ENCODE measurements around the gene MYH4.

Gene MYH4

DNA sequence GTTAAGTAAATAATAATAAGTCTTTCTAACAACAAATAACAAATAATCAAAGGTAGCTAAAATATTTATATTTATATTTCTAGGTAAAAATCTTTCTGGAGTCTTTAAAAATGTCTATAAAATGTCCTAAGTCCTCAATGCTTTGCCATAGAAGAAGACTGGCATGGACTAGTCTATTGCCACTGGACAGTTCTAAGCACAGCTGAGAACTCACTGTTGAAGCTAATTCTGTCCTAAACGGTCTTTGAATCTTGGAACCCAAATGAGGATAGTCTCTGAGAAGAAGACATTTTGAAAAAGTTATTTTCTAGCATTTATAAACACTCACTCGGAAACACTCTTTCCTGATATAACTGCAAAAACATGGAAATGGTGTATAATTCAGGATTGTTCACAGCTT, 48.1 kb downstream of the MYH4 start:
- DNase-seq, result no peak

DNA sequence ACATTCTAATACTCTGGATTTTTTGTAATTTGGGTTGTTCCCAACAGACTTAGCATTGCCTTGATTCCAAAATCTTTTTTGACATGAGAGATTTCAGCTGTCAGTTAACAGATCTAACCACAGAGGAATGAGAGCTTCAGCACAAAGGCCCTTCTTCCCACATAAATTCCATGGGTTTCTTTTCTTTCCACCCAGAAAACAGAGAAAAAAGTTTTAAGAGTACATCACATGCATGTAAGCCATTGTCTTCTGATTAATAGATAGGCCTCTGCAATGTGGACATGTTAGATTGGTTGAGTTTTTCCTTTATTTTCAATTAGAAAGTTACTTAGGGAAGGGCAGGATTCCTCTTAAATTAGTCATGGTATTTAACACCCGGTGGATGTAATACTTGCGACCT, 48.5 kb downstream of the MYH4 start:
- no peak for DNase-seq

DNA sequence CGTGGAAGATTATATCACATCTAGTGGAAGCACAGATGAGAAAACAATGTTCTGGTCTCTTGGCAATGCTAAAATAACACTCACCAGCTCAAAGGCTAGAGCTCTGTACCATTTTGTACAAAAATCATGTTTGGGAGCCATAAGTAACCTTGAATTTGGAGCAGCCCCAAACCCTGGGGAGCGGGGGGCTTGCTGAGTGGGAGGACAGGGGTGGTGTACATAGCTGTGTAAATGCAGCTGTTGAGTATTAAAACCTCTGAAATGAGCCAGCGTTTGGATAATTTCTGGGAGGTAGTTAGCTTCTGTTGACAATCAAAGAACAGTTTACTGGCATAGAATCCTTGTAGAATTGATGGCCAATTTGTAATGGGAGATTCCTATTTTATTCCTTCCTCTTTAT, 51.9 kb downstream of the MYH4 start:
- DNase-seq, result no peak

DNA sequence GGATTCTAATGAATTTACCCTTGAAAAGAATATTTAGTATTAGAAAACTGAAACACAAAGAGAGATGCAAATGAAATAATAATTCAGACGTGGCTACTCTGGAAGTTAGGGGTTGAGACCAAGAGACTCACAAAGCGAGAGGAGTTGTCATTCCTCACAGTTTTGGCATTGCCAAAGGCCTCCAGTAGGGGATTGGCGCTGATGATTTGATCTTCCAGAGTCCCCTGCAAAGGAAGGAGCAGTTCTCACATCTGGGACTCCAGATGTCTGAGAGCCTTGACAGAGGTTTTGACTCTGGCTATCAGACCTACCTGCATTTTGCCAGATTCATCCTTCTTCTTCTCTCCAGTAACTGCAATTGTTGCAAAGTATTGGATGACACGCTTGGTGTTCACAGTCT, 54.2 kb downstream of the MYH4 start:
- no peak for DNase-seq

DNA sequence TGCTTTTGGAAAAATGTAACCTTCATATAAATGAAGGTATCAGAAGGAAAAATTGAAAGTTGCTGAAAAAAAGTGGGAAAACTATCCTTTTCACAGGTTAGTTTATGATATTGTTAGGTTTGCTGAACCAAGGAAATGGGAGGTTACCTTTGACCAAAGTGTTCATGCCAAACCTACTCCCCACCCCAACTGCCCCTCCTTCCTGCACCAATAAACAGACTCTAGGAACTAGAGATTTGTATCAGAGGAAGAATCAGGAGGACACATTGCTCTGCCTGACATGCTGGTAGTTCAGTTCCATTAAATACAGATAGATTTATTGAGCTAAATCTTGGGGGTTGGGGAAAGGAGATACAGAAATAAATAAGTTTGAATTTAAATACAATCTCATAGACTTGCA, 65.8 kb downstream of the MYH4 start:
- no peak for DNase-seq

DNA sequence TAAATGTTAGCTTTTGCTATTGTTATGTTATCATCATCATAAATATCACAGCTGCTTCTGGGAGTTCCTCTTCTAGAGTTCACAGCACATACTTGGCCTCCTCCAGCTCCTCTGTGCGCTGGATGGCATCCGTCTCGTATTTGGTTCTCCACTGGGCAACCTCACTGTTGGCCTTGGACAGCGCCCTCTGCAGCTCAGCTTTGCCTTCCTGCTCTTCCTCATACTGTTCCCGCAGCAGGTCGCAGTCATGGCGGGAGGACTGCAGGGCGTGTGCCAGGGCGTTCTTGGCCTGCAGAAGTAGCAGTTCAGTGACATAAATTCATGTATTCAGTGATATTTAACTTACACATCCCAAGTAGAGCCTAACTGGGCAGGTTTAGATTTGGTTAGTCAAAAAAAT, 71.0 kb downstream of the MYH4 start:
- DNase-seq, result no peak

DNA sequence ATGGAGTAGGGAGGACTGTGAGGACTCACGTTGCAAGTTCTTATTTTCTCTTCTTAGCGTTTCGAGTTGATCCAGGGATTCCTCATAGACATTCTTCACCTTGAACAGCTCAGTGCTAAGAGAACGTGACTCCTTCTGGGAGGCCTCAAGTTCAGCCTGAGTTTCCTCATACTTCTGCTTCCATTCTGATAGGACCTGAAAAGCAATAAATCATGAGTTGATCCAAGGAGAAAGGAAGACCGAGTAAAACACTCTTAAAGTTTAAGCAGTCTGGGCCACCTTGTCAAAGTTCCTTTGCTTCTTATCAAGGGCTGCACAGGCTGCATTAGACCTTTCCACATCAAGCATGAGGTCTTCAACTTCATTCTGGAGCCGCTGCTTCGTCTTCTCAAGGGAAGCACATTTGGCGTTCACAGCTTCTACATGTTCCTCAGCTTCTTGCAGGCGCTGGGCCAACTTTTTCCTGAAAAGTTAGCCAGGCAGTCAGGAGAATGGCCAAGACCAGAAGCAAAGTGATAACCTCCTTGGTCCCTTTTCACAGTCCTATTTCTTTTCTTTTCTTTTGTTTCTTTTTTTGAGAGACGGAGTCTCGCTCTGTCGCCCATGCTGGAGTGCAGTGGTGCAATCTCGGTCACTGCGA, 72.7 kb downstream of the MYH4 start:
- DNase-seq, result no peak

DNA sequence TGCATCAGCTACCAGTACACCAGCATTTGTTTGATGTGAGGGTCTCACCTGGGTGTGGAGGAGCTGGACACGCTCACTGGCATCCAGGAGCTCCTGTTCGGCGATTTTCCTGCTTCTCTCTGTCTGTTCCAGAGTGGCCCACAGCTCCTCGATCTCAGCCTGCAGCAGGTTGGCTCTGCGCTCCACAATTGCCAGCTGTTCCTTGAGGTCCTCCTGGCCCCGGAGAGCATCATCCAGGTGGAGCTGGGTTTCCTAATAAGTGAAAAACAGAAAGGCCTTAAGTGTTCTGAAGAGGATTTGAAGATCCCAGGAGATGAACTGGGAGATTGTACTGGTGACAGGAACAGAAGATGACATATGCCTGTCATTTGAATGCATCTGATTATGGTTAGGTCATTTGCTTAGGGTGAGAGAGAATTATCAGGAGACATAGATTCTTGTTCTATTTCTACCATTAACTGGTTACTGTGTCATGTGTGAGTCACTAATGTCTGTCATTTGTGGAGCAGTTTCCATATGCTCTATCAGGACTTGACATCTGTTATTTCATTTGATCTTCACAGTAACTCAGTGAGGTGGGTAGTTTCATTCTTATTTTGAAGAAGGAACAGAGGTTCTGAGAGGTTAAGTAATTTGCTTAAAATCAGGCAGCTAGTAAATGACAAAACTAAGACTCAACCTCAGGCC, 75.0 kb downstream of the MYH4 start:
- DNase-seq, result no peak
